Endometrial microvascular endothelial cells (primary cell): ENCODE measurements around the gene DLG4. TPM values are rescaled to one million over a fixed set of nuclear protein-coding genes. Genes with fewer than 3 reads are reported as not detected.
"Not testable (repeated sequence)": the region's sequence is repeated elsewhere in the genome, so short reads cannot be mapped to it uniquely, and the experiment has no call there.

Source experiments
- in situ Hi-C: cut with HindIII; loops from 2 replicates; pipeline ENCODE4 v1.10.0; 2017; ENCODE audit warnings: low sequenced_read_pairs, low pct_unique_long_range_greater_than_20kb; ENCODE audit errors: inconsistent ontology term
- total RNA-seq: library from RNA; depleted of rRNA; stranded (reverse); fragments of >200 nt; gene quantifications from one replicate; pipeline ENCODE4 v1.2.3, GENCODE V29; 2015; ENCODE audit errors: inconsistent ontology term

Gene DLG4
- total RNA-seq, 1 donor from 2014 or later, result 5.9 TPM

DNA sequence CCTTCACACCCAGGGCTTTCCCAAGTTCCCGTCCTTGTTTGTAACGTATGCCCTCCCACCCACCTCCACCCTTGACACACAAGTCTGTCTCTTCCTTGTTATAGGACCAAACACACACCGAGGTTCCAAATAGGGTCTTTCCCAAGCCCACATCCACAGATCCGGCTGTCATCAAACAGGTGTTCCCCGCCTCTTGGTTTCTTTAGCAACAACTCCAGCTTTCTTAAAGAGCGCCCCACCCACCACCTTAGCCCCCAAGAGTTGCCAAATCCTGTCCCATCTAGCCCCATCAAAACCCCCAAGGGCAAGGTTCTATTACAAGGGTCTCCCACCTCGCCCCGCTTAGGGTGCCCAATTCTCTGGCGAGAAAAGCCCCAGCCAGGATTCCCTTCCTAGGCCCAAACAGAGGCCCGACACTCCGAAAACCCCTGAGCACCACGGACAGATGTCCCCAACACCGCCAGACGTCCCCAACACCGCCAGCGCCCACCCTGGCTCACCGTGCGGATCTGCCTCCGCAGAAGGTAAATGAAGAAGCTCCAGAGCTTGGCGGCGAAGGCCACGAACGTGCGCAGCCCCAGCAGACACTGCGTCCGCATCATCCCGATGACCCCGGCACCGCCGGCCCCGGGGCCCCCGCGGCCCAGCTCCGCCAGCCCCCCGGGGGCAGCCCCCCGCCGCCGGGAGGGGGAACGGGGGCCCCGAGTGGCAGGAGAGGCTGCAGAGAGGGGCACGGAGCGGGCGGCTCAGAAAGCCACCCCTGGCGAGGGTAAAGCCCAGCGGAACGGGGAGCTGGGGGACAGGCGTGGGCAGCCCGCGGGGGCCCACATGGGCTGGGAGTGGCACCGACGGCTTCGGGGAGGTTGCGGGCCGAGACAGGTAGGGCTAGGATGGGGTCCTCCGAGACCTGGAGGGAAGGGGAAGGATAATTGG is 31.3 kb upstream of the DLG4 start:
- in situ Hi-C loops, result no loop called here

DNA sequence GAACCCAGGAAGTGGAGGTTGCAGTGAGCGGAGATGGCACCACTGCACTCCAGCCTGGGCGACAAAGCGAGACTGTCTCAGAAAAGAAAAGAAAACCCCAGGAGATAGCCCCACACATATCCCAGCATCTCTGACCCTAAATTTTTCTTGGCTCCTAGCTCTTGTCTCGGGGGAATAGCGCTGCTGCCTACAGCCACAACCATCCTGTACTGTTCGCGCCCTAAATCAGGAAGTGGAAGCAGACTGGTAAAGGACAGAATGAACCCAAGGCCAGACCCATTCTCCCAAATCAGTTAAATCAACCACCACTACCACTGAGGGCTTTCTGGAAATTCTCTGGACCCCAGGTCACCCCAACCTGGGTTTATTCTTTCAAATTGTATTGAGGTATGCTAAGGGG is 30.2 kb upstream of the DLG4 start:
- in situ Hi-C loops, result no loop called here

DNA sequence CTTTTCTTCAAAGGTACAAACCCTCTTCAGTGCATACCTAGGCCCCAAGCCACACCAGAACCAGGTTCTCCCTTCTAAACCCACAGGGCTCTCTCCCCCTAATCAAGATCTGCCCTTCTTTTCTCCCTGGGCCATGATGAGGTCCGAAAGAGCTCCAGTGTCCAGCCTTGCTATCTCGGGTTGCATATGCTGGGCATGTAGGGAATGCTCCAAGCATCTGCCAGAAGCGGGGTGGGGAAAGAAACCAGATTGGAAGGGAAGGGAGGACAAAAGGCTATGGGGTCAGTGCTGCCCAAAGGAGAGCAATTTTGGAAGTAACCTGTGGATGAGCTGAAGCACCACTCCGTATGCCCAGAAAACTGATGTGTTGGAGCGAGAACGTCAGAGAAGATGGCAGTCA is 29.6 kb upstream of the DLG4 start:
- in situ Hi-C loops, result no loop called here

DNA sequence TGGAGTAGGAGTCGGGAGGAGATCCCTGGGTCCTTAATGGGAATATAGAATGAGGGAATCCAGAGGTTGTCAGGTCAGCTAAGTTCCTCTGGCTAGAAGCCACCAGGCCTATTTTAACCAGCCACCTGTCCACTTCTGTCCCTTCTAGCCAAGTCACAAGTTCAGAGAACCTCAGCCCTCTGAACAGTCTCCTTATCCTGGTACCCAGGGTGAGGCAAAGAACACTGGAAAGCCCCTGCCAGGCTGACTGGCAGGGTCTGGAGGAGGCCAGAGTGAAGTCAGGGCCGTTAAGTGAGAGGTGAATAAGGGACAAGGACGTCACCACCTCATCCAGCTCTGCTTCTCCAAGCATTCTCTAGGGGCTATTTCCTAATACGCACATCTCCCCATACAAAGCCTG is 29.2 kb upstream of the DLG4 start:
- in situ Hi-C loops, result no loop called here

DNA sequence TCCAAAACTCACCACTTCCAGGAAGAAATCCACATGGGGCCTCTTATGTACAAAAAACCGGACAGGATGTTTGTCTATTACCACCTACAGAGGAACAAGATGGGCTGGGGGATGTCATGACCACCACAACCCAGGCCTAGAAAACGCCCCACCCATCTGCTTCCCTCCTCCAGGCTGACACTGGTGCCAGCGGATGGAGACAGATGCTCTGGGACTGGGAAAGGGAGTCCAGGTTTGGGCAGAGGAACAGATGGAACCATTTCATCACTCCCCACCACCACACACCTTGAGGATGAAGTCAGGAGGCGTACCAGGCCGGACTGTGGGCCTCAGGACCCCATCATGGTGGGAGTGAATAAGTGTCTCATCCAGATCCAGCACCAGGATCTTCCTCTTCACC is 27.1 kb upstream of the DLG4 start:
- in situ Hi-C loops, result no loop called here

DNA sequence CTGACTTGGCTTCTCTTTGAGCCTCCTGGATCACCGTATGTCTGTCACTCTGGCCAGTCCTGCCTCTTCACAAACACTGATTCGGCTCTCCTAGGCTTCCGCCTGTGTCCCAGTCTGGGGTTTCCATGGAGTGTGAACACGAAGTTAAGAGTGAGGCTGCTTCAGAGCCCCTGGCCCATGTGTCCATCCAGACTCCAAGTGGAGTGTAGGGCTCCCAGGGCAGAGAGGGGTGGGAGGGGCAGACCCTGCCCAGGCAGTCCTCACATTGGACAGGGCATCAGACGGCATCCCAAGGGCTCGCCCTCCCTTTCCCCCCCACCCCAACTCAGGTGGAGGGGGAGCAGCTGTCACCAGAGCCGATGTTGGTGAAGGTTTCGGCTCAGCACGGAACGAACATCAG is 24.2 kb upstream of the DLG4 start:
- in situ Hi-C loops, result not testable (repeated sequence)

DNA sequence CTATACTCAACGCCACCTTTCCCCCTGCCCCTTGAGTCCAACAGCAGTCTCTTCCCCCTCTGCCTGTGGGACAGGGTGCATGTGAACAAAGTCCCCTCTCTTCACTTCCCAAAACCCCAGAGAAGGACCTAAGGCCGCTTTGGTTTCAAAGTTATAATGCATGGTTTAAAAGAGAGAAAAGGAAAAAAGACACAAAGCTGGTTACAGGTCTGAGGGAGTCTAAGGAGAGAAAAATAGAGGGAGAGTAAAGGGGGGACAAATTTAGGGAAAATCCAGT is 23.8 kb upstream of the DLG4 start:
- in situ Hi-C loops, result no loop called here

DNA sequence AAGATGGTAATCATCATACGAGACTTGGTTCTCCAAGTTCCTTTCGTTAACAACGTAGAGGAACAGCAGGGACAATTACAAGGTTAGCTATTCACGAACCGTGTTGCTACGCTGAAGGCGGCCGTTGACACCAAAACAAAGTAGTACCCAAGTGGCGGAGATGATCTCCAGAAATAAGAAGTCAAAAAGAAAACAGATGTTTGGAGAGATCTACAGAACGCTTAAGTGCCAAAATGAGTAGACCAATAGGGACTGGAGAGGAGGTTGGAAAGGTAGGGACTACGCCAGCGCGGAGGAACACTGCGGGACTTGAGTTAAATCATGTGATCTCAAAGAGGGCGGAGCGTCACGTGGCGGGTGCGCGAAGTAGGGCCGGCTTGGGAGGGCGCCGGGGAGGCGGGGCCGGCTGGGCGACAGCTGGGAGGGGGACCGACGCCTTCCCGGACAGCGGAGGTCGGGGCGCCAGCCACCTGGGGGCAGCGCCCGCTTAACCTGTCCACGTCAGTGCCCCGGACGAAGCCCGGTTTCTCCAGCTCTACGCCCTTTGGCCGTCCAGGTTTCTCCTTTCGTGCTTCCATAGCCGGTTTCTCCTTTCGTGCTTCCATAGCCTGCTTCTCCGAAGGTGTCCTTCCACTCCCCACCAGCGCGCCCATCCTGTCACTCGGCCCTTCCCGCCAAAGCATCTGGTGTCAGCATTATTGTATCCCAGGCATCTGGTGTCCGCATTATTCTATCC is 23.2 kb upstream of the DLG4 start:
- in situ Hi-C loops, result no loop called here

DNA sequence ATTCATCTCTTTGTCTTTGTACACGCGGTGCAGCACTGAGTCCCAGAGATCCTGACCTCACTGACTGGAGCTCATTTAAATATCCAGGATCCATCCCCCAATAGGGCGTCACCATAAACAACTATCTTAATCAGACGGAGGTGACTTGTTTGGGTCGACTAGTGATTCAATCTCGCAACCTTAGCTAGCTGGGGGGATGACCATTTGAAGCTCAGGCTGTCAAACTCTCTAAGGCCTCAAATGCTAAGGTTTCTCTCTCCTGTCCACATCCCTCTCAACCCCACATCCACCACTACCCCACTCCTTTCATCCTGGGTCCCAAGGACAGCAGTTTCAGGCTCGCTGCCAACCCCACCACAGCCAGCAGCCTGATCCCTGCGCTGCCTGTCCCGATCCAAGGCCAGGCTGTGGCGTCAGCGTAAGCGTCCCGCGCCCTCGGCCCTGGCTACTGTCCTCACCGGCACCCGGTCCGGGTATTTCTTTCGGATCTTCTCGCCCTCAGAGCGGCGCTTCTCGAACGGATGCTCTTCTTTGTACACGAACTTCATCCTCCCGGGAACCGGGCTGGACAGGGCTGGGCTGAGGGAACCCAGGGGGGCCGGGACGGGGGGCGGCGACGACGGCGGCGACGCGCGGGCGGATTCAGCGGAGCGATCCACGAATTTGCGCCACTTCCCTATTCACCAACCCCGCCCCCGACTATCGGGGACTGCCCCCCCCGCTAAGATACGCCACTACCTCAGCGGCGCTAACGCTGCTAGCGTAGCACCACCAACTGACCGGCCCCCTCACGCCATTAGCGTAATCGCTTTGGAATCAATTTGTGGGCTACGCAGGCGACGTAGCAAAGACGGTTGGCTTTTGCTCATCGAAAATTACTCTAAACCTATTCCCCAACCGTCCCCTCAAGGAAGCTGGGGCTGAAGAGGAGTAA is 22.4 kb upstream of the DLG4 start, which contains the start of gene GABARAP:
Gene GABARAP (minus strand): TSS at position 667 of the 934 bp plus-strand sequence. CDS start 119 bp downstream, at position 548.
- in situ Hi-C loops, result no loop called here

DNA sequence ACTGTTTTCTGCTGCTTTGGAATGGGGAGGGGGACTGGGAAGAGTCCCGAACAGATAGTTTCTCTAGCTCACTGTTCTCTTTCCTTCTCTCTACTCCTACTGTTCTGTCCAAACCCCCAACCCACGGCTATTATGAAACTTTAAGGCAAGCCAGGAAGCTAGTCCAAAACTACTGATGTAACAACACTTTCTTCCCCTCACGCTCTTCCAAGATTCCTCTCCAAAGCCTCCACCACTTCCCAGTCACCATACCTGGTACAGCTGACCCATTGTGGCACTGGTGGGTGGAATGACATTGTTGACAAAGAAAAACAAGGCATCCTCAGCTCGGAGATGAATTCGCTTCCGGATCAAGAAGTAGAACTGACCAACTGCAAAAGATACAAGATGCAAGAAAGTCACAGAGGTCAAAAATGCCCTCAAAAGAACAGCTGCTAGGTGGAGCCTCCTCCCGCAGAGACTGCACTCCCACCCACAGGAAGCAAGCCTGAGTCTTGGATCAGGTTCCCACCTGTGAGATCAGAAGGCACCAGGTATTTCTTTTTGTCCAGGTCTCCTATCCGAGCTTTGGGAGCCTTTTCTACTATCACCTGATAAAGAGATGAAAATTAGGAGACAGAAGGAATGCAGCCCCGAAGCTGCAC is 21.6 kb upstream of the DLG4 start:
- in situ Hi-C loops, result no loop called here

DNA sequence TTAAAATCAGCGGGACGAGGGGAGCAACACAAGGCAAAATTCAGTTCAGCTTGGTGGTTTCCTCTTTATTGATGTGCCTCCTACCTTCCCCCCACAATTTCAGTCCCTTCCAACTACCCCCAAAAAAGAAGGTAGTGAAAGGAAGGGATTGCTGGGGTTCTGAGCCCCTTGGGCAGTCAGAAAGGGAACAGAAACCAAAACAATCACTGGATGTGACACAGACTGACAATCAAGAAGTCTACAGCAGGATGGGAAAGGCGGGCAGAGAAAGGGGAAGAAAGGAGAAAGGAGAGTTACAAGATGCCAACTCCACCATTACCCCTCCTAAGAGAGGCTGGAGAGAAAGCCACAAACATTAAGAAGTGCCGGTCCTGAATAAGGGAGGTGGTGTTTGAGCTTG is 20.7 kb upstream of the DLG4 start:
- in situ Hi-C loops, result no loop called here

DNA sequence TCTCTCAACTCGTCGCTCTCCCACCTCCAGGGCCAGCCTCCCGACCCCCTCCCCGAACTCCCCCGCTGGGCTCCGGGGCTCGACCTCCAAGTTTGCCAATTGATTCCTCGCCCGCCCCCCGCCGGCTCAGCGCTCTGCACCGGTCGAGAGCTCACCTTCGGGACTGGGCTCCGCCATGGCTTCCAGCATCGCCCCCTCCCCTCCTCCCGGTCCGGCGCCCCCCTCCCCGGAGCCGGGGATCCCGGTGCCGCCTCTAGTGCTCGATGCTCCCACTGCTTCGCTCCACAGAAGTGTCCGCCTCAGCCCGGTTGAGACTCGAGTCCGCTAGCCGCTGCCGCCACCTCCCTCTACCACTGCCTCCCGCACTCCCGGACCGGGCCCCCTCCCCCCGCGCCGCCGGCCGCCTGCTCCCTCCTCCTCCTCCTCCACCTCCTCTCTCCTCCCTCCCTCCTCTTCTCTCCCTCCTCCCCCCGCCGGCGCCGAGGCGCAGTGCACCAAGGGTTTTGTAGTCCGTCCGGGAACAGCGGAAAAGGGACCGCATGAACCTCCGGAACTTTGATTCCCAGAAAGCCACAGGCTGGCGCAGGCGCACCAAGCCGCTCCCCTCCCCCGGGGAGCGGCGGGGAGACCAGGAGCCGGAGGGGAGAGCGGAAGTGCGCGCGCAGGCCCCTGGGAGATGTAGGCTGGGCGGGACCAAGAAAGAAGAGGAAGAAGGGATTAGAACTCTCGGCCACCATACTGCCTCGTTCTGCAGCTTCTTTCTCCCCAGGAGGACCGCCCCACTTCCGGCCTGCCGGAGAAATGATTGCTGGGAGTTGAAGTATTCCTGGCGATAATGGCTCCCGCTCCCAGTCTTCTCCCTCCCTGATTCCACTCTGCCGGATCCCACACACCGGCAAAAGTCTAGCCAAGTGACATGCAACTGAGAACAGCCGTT is 19.7 kb upstream of the DLG4 start, which contains the start of gene PHF23:
Gene PHF23 (minus strand): TSS at position 367 of the 937 bp plus-strand sequence. CDS start 178 bp downstream, at position 189.
- in situ Hi-C loops, result no loop called here

DNA sequence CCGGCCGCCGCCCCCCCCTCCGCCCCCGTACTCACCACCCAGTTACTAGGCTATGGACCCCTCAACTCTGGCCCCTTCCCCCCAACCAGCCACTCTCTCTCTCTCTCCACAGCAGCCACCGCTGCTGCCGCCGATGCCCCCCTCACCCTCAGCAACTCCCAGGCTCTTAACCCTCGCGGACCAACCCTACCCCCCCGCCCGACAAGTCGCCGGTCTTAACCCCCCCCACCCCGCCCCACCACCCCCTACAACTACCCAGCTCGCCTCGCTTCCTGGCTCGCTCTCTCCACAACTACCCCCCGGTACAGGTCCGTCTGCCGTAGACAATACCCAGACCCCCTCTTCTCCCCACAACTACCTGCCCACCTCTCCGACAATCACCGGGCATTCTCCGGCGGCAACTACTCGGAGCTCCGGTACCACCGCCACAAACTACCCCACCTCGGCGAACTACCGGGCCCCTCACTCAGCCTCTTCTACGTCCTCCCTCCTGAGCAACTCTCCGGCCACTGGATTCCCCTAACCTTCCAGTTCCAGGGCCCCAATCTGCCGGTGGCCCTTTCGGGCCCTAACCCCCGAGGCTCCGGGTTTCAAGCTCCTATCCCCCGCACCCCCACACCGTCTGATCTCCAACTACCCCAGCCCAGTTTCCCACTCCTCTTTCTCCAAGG is 18.9 kb upstream of the DLG4 start:
- in situ Hi-C loops, result no loop called here

DNA sequence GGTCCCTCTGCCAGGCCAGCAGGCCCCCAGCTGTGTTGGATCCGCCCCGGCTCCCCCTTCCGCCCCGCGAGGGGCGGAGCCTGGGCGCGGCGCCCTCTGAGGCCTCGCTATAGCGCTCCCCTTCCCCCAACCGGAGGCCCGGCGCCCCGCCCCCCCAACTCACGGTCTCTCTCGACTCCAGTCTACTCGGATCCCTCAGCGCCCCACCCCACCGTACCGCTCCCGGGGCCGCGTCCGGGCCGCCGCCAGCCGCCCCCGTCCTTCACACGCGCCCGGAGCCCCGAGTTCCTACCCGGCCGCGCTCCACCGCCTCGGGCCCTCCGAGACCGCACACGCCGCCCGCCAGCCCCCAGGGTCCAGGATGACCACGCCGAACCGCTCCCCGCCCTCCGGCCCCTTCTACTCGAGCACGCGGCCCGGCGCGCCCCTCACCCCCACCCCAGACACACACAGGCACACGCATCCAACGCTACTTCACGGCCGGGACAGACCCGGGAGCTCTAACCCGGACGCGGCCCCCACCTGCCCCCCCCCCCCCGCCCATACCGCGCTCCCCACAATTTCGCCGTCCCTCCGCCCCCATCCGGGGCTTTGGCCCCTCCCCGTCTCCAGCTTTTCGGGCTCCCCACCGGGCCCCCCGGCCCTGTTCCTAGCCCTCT is 18.3 kb upstream of the DLG4 start:
- in situ Hi-C loops, result no loop called here

DNA sequence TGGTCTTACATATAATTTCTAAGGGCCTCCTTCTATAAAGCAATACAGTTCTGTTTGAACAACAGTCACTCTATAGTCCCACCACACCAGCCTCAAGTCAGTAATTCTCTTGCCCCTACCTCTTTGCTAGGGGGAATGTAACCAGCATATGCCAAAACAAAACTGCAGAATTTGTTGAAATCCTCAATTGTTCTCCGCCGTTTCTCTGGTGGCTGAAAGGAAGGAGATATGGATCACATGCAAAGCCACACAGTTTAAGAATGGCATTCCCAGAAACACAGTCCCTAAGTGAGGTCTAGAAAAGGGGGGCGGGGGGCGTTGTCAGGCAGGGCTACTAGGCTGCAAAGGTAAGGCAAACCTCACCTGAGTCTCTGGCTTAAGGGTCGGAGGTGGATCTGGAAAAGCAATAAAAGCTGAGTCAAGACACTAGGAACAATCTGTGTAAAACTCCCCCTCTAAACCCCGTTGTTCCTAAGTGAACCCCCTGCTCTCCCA is 17.7 kb upstream of the DLG4 start:
- in situ Hi-C loops, result no loop called here

DNA sequence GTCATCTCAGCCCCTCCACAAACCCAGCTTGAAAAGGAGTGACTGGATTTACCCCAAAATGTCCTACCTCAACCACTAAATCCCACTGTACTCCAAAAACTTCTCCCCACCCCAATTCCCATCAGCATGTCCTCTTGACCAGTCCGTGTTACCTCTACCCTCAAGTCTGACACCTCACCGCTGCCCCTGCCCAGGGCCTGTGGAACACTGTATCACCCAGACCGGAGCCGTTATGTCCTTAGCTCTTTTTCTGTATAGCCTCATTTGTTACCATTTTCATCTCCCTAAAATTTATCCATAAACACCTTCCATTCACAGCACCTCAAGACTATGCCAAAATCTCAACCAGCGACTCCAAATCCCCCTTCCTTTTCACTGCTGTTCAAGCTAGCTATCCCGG is 17.2 kb upstream of the DLG4 start:
- in situ Hi-C loops, result no loop called here
